Embryonic facial prominence (tissue), 1 donor: ENCODE data around the gene CERS1.

Experiments used
- DNase-seq: peaks from one replicate; pipeline ENCODE4 v3.0.0-alpha.2; 2016; ENCODE audit errors: extremely low spot score

Gene CERS1

GRCh38 chr19:18870531-18871172, 25.3 kb downstream of the CERS1 start:
- DNase-seq, result no peak

DNA sequence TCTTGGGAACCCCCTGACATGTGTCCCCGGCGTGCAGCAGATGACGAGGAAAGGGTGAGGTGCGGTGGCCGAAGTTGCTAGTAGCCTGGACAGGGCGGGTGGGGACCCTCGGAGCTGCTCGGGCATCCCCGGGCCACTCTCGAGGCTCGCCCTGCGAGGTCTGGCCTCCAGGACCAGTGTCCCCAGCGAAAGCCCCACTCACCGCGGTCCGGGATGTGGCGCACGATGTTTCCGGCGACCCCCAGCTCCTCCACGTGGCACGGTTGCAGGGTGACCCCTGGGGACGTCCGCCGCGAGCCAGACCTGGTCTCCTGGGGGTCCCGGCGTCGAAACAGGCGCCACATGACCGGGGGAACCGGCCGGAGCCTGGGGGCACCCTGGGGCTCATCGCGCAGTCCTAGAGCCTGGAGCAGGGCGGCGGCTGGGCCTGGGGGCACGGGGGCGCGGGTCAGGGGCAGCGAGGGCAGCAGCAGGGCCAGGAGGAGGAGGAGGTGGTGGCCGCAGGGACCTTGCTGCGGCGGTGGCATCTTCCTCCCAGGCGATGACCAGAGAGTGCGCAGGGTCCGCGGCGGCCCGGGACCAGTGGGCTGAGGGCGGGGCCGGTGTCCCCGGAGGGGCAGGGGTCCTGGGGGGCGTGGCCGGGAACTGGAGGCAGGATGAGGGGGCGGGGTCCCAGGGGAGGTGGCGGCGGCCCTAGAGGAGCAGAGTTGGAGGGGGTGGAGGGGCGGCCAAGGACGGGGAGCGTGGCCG, 26.0 kb downstream of the CERS1 start:
- no peak for DNase-seq

GRCh38 chr19:18869023-18869618, 26.8 kb downstream of the CERS1 start:
- no peak for DNase-seq

- DNase-seq, result no peak
Measured at GRCh38 chr19:18868380-18869022, 27.5 kb downstream of the CERS1 start.

- no peak for DNase-seq
Measured at GRCh38 chr19:18867751-18868150, 28.2 kb downstream of the CERS1 start.

DNA sequence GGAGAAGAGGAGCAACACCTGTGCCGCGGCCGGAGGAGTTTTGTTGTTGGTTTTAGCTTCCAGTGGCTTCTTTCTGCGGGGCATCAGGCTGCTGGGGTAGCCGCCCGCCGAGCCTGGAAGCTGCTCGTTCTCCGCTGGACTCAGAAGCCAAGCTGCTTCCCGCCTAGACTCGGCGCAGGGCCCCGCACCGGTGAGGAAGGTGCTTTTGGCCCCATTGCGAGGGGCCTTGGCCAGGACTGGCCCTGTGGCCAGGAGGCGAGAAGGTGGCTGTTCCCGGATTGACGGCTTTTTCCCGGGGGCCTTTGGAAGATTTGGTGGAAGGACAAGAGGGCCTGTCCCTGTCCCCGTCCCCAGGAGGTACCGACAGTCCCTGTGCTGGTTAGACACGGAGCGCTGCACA, 28.8 kb downstream of the CERS1 start:
- DNase-seq, result no peak

- no peak for DNase-seq
Measured at GRCh38 chr19:18866800-18867123, 29.2 kb downstream of the CERS1 start.

- no peak for DNase-seq
Measured at GRCh38 chr19:18865973-18866799, 29.8 kb downstream of the CERS1 start.

- DNase-seq, result no peak
Measured at GRCh38 chr19:18865106-18865972, 30.6 kb downstream of the CERS1 start.

- no peak for DNase-seq
Measured at GRCh38 chr19:18863843-18864362, 32.1 kb downstream of the CERS1 start.

DNA sequence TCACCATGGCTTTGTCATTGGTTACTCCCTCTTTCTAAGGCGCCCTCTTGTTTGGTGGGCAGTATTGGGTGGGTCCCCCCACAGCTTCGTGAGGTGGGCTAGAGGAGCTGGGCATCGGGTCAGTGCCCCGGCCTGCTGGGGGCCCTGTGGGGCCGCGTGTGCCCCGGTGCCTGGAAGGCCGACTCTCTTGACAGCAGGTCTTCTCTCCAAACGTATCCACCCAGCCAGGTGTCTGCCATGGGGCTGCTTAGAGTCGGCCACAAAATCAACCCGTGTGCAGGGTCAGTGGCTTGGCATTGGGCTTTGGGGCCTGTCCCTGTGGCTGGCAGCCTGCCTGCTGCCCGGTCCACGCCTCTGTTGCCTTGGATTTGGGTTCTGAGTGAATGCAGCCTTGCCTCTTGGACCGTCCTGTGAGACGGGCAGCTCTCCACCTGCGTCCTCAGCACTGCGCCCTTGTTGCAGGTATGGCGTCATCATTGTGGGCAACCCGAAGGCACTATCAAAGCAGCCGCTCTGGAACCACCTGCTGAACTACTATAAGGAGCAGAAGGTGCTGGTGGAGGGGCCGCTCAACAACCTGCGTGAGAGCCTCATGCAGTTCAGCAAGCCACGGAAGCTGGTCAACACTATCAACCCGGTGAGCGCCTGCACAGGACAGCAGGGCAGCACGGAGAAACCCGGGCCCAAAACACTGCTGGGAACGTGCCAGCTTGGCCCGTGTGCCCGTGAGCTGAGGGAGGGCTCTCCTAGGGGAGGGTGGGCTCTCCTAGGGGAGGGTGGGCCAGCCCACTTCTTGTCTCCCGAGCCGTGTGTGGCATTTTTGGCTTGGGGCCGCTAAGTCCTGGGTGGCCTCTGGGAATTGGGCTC, 32.7 kb downstream of the CERS1 start:
- DNase-seq, result no peak

GRCh38 chr19:18861917-18862316, 34.0 kb downstream of the CERS1 start:
- no peak for DNase-seq

- DNase-seq, result no peak
Measured at GRCh38 chr19:18861235-18861634, 34.7 kb downstream of the CERS1 start.

DNA sequence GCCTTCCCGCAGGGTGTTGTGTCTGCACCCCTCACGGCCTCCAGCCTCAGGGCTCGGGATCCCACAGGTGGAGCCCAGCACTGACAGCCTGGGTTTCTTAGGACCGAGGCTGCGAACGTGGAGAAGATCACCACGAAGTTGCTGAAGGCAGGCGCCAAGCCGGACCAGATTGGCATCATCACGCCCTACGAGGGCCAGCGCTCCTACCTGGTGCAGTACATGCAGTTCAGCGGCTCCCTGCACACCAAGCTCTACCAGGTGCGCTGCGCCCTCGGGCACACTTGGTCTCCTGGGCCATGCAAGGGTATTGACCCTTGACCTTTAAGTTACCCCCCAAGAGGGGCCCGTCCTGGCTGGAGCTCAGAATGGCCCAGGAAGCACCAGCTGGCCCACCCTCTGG, 35.2 kb downstream of the CERS1 start:
- no peak for DNase-seq

DNA sequence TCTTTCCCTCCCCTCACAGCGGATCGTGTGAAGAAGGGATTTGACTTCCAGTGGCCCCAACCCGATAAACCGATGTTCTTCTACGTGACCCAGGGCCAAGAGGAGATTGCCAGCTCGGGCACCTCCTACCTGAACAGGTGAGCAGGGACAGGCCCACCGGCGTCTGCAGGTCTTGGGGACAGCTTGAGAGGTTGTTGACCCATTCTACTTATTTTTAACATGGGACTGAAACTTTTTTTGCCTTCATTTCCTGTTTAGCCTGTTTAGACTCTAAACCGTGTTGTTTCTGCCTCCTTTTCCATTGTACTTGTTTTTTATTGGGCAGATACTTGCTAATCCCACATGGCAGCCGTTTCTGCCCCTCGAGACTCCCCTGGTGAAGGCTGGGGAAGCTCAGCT, 35.7 kb downstream of the CERS1 start:
- DNase-seq, result no peak

DNA sequence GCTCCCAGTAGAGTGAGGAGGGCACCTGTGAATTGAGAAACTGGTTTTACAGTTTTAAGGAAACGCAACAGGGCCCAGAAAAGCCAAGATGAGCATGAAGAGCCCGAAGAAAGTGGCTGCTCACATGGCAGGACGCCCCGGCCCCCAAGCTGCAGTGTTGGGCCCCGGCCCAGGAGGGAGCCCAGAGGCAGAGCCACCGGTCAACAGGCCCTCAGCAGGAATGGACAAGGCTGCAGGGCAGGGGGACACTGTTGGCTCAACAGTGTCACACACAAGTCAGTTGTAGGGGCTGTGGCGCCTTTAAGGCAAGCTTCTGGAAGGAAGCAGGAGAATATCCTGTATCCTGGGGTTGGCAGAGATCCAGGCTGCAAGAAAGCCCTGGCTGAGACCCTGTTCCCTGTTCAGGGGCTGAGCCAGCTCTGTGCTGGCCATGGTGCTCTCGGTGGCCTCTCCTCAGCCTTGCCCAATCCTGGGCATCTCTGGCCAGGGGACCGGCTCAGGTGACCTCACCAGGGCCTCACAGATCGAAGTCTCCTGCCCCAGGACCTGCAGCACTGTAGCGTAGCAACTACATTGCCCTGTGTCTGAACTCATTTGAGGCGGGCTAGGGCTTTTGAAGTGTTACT, 36.2 kb downstream of the CERS1 start:
- no peak for DNase-seq

- DNase-seq, result no peak
Measured at GRCh38 chr19:18858906-18859646, 36.9 kb downstream of the CERS1 start.

- no peak for DNase-seq
Measured at GRCh38 chr19:18857223-18857622, 38.7 kb downstream of the CERS1 start.
